Measurements from ENCODE around the gene COX8C. TPM values are rescaled to one million over a fixed set of nuclear protein-coding genes. Genes with fewer than 3 reads are reported as not detected.

Gene COX8C
- total RNA-seq: not detected
- 0.23 TPM for polyA plus RNA-seq

GRCh38 chr14:93346926-93347721 is at the start of gene COX8C:
Gene COX8C, plus strand, starts transcription at chr14:93347182. Its CDS starts 87 bp downstream, at chr14:93347269.
- H3K4me1 ChIP-seq (ENCODE audit: insufficient read depth): no peaks in the 10 kb centered on the region
- H3K27ac ChIP-seq (ENCODE audit: low read depth): no peak within 1 kb of the TSS
- H3K4me3 ChIP-seq (ENCODE audit: low read depth, low read length): no peak within 1 kb of the TSS
- no peak for DNase-seq (ENCODE audit: extremely low spot score)
- WGBS: 96% methylated on average over 60 of the region's 60 CpGs
- H3K36me3 ChIP-seq (ENCODE audit: insufficient read depth): no peaks in the 10 kb centered on the region

GRCh38 chr14:93299416-93299815 is 47.6 kb upstream of the COX8C start:
- Histone ChIP-seq H3K4me3 (ENCODE audit: low read depth, low read length) (no peak overlapping the region), H3K27ac (ENCODE audit: low read depth) (no peak overlapping the region), H3K4me1 (ENCODE audit: insufficient read depth) (no peaks in the 10 kb centered on the region), H3K36me3 (ENCODE audit: insufficient read depth) (no peaks in the 10 kb centered on the region)
- no peak for DNase-seq (ENCODE audit: extremely low spot score)
- 87% methylated on average over 3 of the region's 3 CpGs for WGBS

GRCh38 chr14:93299866-93300265 is 47.1 kb upstream of the COX8C start:
- DNase-seq (ENCODE audit: extremely low spot score): no peak
- no peak overlapping the region for H3K4me3 ChIP-seq (ENCODE audit: low read depth, low read length)
- WGBS: 55% methylated on average over 6 of the region's 6 CpGs

GRCh38 chr14:93301821-93302447 is 45.0 kb upstream of the COX8C start:
- Histone ChIP-seq H3K4me1 (ENCODE audit: insufficient read depth) (no peaks in the 10 kb centered on the region), H3K27ac (ENCODE audit: low read depth) (no peak overlapping the region)
- 75% methylated on average over 6 of the region's 6 CpGs for WGBS

More at GRCh38 chr14:93299866-93300265, 47.1 kb upstream of the COX8C start:
- Histone ChIP-seq H3K36me3 (ENCODE audit: insufficient read depth) (no peaks in the 10 kb centered on the region), H3K4me1 (ENCODE audit: insufficient read depth) (no peaks in the 10 kb centered on the region), H3K27ac (ENCODE audit: low read depth) (no peak overlapping the region)

GRCh38 chr14:93302688-93303581 is 44.0 kb upstream of the COX8C start:
- Histone ChIP-seq H3K27ac (ENCODE audit: low read depth) (no peak overlapping the region), H3K36me3 (ENCODE audit: insufficient read depth) (no peaks in the 10 kb centered on the region), H3K4me1 (ENCODE audit: insufficient read depth) (no peaks in the 10 kb centered on the region), H3K4me3 (ENCODE audit: low read depth, low read length) (no peak overlapping the region)
- WGBS: 92% methylated on average over 12 of the region's 12 CpGs
- no peak for DNase-seq (ENCODE audit: extremely low spot score)

More at GRCh38 chr14:93301821-93302447, 45.0 kb upstream of the COX8C start:
- Histone ChIP-seq H3K4me3 (ENCODE audit: low read depth, low read length) (no peak overlapping the region), H3K36me3 (ENCODE audit: insufficient read depth) (no peaks in the 10 kb centered on the region)
- DNase-seq (ENCODE audit: extremely low spot score): peak; percentile 59

- no peak overlapping the region for H3K27ac ChIP-seq (ENCODE audit: low read depth)
- H3K4me1 ChIP-seq (ENCODE audit: insufficient read depth): no peaks in the 10 kb centered on the region
- H3K36me3 ChIP-seq (ENCODE audit: insufficient read depth): no peaks in the 10 kb centered on the region
- DNase-seq (ENCODE audit: extremely low spot score): no peak
- H3K4me3 ChIP-seq (ENCODE audit: low read depth, low read length): no peak overlapping the region
- 45% methylated on average over 3 of the region's 3 CpGs for WGBS
These were observed 43.3 kb upstream of the COX8C start for GRCh38 chr14:93303659-93304058.

- WGBS: 96% methylated on average over 1 of the region's 1 CpG
- H3K36me3 ChIP-seq (ENCODE audit: insufficient read depth): no peaks in the 10 kb centered on the region
- no peaks in the 10 kb centered on the region for H3K4me1 ChIP-seq (ENCODE audit: insufficient read depth)
- no peak overlapping the region for H3K4me3 ChIP-seq (ENCODE audit: low read depth, low read length)
- H3K27ac ChIP-seq (ENCODE audit: low read depth): no peak overlapping the region
- DNase-seq (ENCODE audit: extremely low spot score): no peak
These were observed 42.2 kb upstream of the COX8C start for GRCh38 chr14:93304771-93305170.

GRCh38 chr14:93305725-93306418 is 41.1 kb upstream of the COX8C start:
- WGBS: 79% methylated on average over 6 of the region's 6 CpGs
- Histone ChIP-seq H3K4me1 (ENCODE audit: insufficient read depth) (no peaks in the 10 kb centered on the region), H3K4me3 (ENCODE audit: low read depth, low read length) (no peak overlapping the region), H3K27ac (ENCODE audit: low read depth) (no peak overlapping the region), H3K36me3 (ENCODE audit: insufficient read depth) (no peaks in the 10 kb centered on the region)
- DNase-seq (ENCODE audit: extremely low spot score): no peak

- peak overlapping the region; percentile 38 for H3K27ac ChIP-seq (ENCODE audit: low read depth)
- no peaks in the 10 kb centered on the region for H3K36me3 ChIP-seq (ENCODE audit: insufficient read depth)
- H3K4me1 ChIP-seq (ENCODE audit: insufficient read depth): no peaks in the 10 kb centered on the region
- DNase-seq (ENCODE audit: extremely low spot score): no peak
- no peak overlapping the region for H3K4me3 ChIP-seq (ENCODE audit: low read depth, low read length)
These were observed 40.2 kb upstream of the COX8C start for GRCh38 chr14:93306812-93307211.

GRCh38 chr14:93308686-93309345 is 38.2 kb upstream of the COX8C start:
- no peak for DNase-seq (ENCODE audit: extremely low spot score)
- Histone ChIP-seq H3K4me1 (ENCODE audit: insufficient read depth) (no peaks in the 10 kb centered on the region), H3K4me3 (ENCODE audit: low read depth, low read length) (no peak overlapping the region), H3K27ac (ENCODE audit: low read depth) (no peak overlapping the region), H3K36me3 (ENCODE audit: insufficient read depth) (no peaks in the 10 kb centered on the region)
- WGBS: 86% methylated on average over 2 of the region's 2 CpGs

GRCh38 chr14:93309427-93309966 is 37.5 kb upstream of the COX8C start:
- Histone ChIP-seq H3K4me3 (ENCODE audit: low read depth, low read length) (no peak overlapping the region), H3K27ac (ENCODE audit: low read depth) (no peak overlapping the region), H3K36me3 (ENCODE audit: insufficient read depth) (no peaks in the 10 kb centered on the region), H3K4me1 (ENCODE audit: insufficient read depth) (no peaks in the 10 kb centered on the region)
- no peak for DNase-seq (ENCODE audit: extremely low spot score)
- 85% methylated on average over 2 of the region's 2 CpGs for WGBS

GRCh38 chr14:93311082-93311481 is 35.9 kb upstream of the COX8C start:
- Histone ChIP-seq H3K27ac (ENCODE audit: low read depth) (no peak overlapping the region), H3K4me1 (ENCODE audit: insufficient read depth) (no peaks in the 10 kb centered on the region), H3K4me3 (ENCODE audit: low read depth, low read length) (no peak overlapping the region), H3K36me3 (ENCODE audit: insufficient read depth) (no peaks in the 10 kb centered on the region)
- no peak for DNase-seq (ENCODE audit: extremely low spot score)
- 75% methylated on average over 1 of the region's 1 CpG for WGBS

Data from urinary bladder (tissue), 4 donors.